Stimulated activated CD8-positive, alpha-beta memory T cell treated with anti-CD3 and anti-CD28 coated beads, Interleukin-15, amount 100 ng/mL, for 4 hours (primary cell): ENCODE data around the gene NGDN.
A peak's percentile ranks its signal among the peaks of the same experiment; 100 is the strongest.
"Not testable (repeated sequence)": the region's sequence is repeated elsewhere in the genome, so short reads cannot be mapped to it uniquely, and the experiment has no call there.

Experiments
- DNase-seq, 2 donors: peaks; one replicate each; pipeline ENCODE4 v3.0.0-alpha.2; 2020; ENCODE audit warnings: low read depth in 2 of 2

NGDN gene

GRCh38 chr14:23439107-23439835 lies 30.2 kb upstream of the NGDN start:
- no peak for DNase-seq

GRCh38 chr14:23441076-23441475 lies 28.4 kb upstream of the NGDN start:
- DNase-seq, result no peak

- no peak for DNase-seq
These were observed 26.7 kb upstream of the NGDN start for GRCh38 chr14:23442721-23443356.

- no peak for DNase-seq
These were observed 26.1 kb upstream of the NGDN start for GRCh38 chr14:23443411-23443812.

- DNase-seq, result no peak
These were observed 25.6 kb upstream of the NGDN start for GRCh38 chr14:23443881-23444280.

GRCh38 chr14:23444314-23444713 lies 25.2 kb upstream of the NGDN start:
- no peak for DNase-seq

GRCh38 chr14:23445773-23446172 lies 23.7 kb upstream of the NGDN start:
- no peak for DNase-seq

- DNase-seq, result no peak
These were observed 23.1 kb upstream of the NGDN start for GRCh38 chr14:23446291-23446851.

GRCh38 chr14:23447361-23448350 lies 21.8 kb upstream of the NGDN start:
- DNase-seq, result no peak

- DNase-seq, result no peak
These were observed 20.2 kb upstream of the NGDN start for GRCh38 chr14:23449314-23449713.

GRCh38 chr14:23450379-23450778 lies 19.1 kb upstream of the NGDN start:
- no peak for DNase-seq

GRCh38 chr14:23452237-23452636 lies 17.3 kb upstream of the NGDN start:
- no peak for DNase-seq

- no peak for DNase-seq
These were observed 15.1 kb upstream of the NGDN start for GRCh38 chr14:23454445-23454856.

GRCh38 chr14:23456883-23457586 lies 12.5 kb upstream of the NGDN start:
- not testable (repeated sequence) for DNase-seq

GRCh38 chr14:23457587-23458445 lies 11.7 kb upstream of the NGDN start:
- DNase-seq, result no peak

- no peak for DNase-seq
These were observed 8.5 kb upstream of the NGDN start for GRCh38 chr14:23460960-23461359.

GRCh38 chr14:23464700-23465099 lies 4.8 kb upstream of the NGDN start:
- DNase-seq, result no peak

GRCh38 chr14:23465261-23465660 lies 4.2 kb upstream of the NGDN start:
- DNase-seq, result no peak

- no peak for DNase-seq
These were observed 788 bp upstream of the NGDN start for GRCh38 chr14:23468704-23469126.

- peak in 1 of 2 donors; percentile 19 for DNase-seq
These were observed 452 bp downstream of the NGDN start for GRCh38 chr14:23469906-23470403.
